Measurements from ENCODE around the gene CACNA1E. TPM values are rescaled to one million over a fixed set of nuclear protein-coding genes. Genes with fewer than 3 reads are reported as not detected.
"Not testable (repeated sequence)": the region's sequence is repeated elsewhere in the genome, so short reads cannot be mapped to it uniquely, and the experiment has no call there.

CACNA1E gene
- total RNA-seq, 2 donors from 2014 or later = 0.02 TPM; not detected in 1

- Mint-ChIP-seq H3K27me3 (ENCODE audit: low read depth) (peaks cover 24% of the 10 kb centered on the region), H3K27ac (no peak overlapping the region), H3K4me1 (ENCODE audit: low read depth) (no peaks in the 10 kb centered on the region), H3K36me3 (ENCODE audit: insufficient read depth in 2 of 2) (no peaks in the 10 kb centered on the region), H3K9me3 (no peaks in the 10 kb centered on the region), H3K4me3 (no peak overlapping the region)
- no peak for ATAC-seq (replicated peaks in 1 of 2)
- DNase-seq = no peak
Measured at GRCh38 chr1:181513786-181514297, 30.5 kb downstream of the CACNA1E start.

GRCh38 chr1:181514298-181515290 lies 31.3 kb downstream of the CACNA1E start:
- Mint-ChIP-seq H3K36me3 (ENCODE audit: insufficient read depth in 2 of 2) (no peaks in the 10 kb centered on the region), H3K27ac (no peak overlapping the region), H3K4me1 (ENCODE audit: low read depth) (no peaks in the 10 kb centered on the region), H3K4me3 (no peak overlapping the region), H3K9me3 (no peaks in the 10 kb centered on the region), H3K27me3 (ENCODE audit: low read depth) (peaks cover 27% of the 10 kb centered on the region)
- DNase-seq (no peak), ATAC-seq (replicated peaks in 1 of 2) (peak; percentile 47 to 52)

GRCh38 chr1:181516706-181517105 lies 33.4 kb downstream of the CACNA1E start:
- Mint-ChIP-seq H3K27ac (no peak overlapping the region), H3K4me3 (no peak overlapping the region), H3K9me3 (no peaks in the 10 kb centered on the region), H3K27me3 (ENCODE audit: low read depth) (peaks cover 15% of the 10 kb centered on the region), H3K4me1 (ENCODE audit: low read depth) (no peaks in the 10 kb centered on the region), H3K36me3 (ENCODE audit: insufficient read depth in 2 of 2) (no peaks in the 10 kb centered on the region)
- ATAC-seq (replicated peaks in 1 of 2) (no peak), DNase-seq (no peak)

- Mint-ChIP-seq H3K36me3 (ENCODE audit: insufficient read depth in 2 of 2) (no peaks in the 10 kb centered on the region), H3K27ac (no peak overlapping the region), H3K27me3 (ENCODE audit: low read depth) (peaks cover 11% of the 10 kb centered on the region), H3K4me1 (ENCODE audit: low read depth) (no peaks in the 10 kb centered on the region), H3K9me3 (no peaks in the 10 kb centered on the region), H3K4me3 (no peak overlapping the region)
- no peak for ATAC-seq (replicated peaks in 1 of 2)
- no peak for DNase-seq
Measured at GRCh38 chr1:181517181-181517875, 34.0 kb downstream of the CACNA1E start.

GRCh38 chr1:181518152-181518551 lies 34.8 kb downstream of the CACNA1E start:
- Mint-ChIP-seq H3K27me3 (ENCODE audit: low read depth) (peaks cover 13% of the 10 kb centered on the region), H3K36me3 (ENCODE audit: insufficient read depth in 2 of 2) (no peaks in the 10 kb centered on the region), H3K4me1 (ENCODE audit: low read depth) (no peaks in the 10 kb centered on the region), H3K9me3 (no peaks in the 10 kb centered on the region), H3K4me3 (no peak overlapping the region), H3K27ac (no peak overlapping the region)
- ATAC-seq (replicated peaks in 1 of 2) = no peak
- no peak for DNase-seq

GRCh38 chr1:181522864-181523263 lies 39.5 kb downstream of the CACNA1E start:
- DNase-seq = no peak
- H3K27ac Mint-ChIP-seq = no peak overlapping the region
- H3K36me3 Mint-ChIP-seq (ENCODE audit: insufficient read depth in 2 of 2) = no peaks in the 10 kb centered on the region
- H3K4me1 Mint-ChIP-seq (ENCODE audit: low read depth) = no peaks in the 10 kb centered on the region
- H3K4me3 Mint-ChIP-seq = no peak overlapping the region
- ATAC-seq (replicated peaks in 1 of 2) = no peak
- H3K27me3 Mint-ChIP-seq (ENCODE audit: low read depth) = peaks cover 18% of the 10 kb centered on the region
- peaks cover 0 to 2% of the 10 kb centered on the region in 2 donors for H3K9me3 Mint-ChIP-seq

- DNase-seq = no peak
- H3K36me3 Mint-ChIP-seq (ENCODE audit: insufficient read depth in 2 of 2) = peaks cover 6% of the 10 kb centered on the region in 2 donors
- H3K4me1 Mint-ChIP-seq (ENCODE audit: low read depth) = no peaks in the 10 kb centered on the region
- H3K27ac Mint-ChIP-seq = no peak overlapping the region
- no peak for ATAC-seq (replicated peaks in 1 of 2)
- peaks cover 11% of the 10 kb centered on the region for H3K27me3 Mint-ChIP-seq (ENCODE audit: low read depth)
- peaks cover 6 to 8% of the 10 kb centered on the region in 2 donors for H3K9me3 Mint-ChIP-seq
- no peak overlapping the region for H3K4me3 Mint-ChIP-seq
Measured at GRCh38 chr1:181525104-181525721, 41.9 kb downstream of the CACNA1E start.

- H3K27me3 Mint-ChIP-seq (ENCODE audit: low read depth) = peaks cover 22% of the 10 kb centered on the region
- DNase-seq; H3K9me3 Mint-ChIP-seq; H3K4me3 Mint-ChIP-seq; H3K27ac Mint-ChIP-seq; H3K36me3 Mint-ChIP-seq (ENCODE audit: insufficient read depth in 2 of 2); ATAC-seq (replicated peaks in 1 of 2); H3K4me1 Mint-ChIP-seq (ENCODE audit: low read depth): not testable (repeated sequence)
Measured at GRCh38 chr1:181528241-181528640, 44.9 kb downstream of the CACNA1E start.

- no peaks in the 10 kb centered on the region for H3K4me1 Mint-ChIP-seq (ENCODE audit: low read depth)
- peaks cover 25% of the 10 kb centered on the region for H3K27me3 Mint-ChIP-seq (ENCODE audit: low read depth)
Measured at GRCh38 chr1:181531441-181531840, 48.1 kb downstream of the CACNA1E start.

GRCh38 chr1:181531951-181532600 lies 48.8 kb downstream of the CACNA1E start:
- Mint-ChIP-seq H3K36me3 (ENCODE audit: insufficient read depth in 2 of 2) (peaks cover 6% of the 10 kb centered on the region in 2 donors), H3K27me3 (ENCODE audit: low read depth) (peaks cover 29% of the 10 kb centered on the region), H3K4me3 (no peak overlapping the region), H3K4me1 (ENCODE audit: low read depth) (no peaks in the 10 kb centered on the region), H3K27ac (no peak overlapping the region), H3K9me3 (peaks cover 6 to 8% of the 10 kb centered on the region in 2 donors)
- DNase-seq (no peak), ATAC-seq (replicated peaks in 1 of 2) (no peak)

More at GRCh38 chr1:181531441-181531840, 48.1 kb downstream of the CACNA1E start:
- peaks cover 6% of the 10 kb centered on the region in 2 donors for H3K36me3 Mint-ChIP-seq (ENCODE audit: insufficient read depth in 2 of 2)
- no peak overlapping the region for H3K4me3 Mint-ChIP-seq
- no peak for ATAC-seq (replicated peaks in 1 of 2)
- H3K9me3 Mint-ChIP-seq = peaks cover 6 to 8% of the 10 kb centered on the region in 2 donors
- H3K27ac Mint-ChIP-seq = no peak overlapping the region
- DNase-seq = no peak

- Mint-ChIP-seq H3K36me3 (ENCODE audit: insufficient read depth in 2 of 2) (no peaks in the 10 kb centered on the region), H3K27me3 (ENCODE audit: low read depth) (peaks cover 30% of the 10 kb centered on the region), H3K4me3 (no peak overlapping the region), H3K27ac (no peak overlapping the region), H3K4me1 (ENCODE audit: low read depth) (no peaks in the 10 kb centered on the region), H3K9me3 (no peaks in the 10 kb centered on the region)
- DNase-seq (no peak), ATAC-seq (replicated peaks in 1 of 2) (no peak)
Measured at GRCh38 chr1:181538836-181539235, 55.5 kb downstream of the CACNA1E start.

- Mint-ChIP-seq H3K36me3 (ENCODE audit: insufficient read depth in 2 of 2) (no peaks in the 10 kb centered on the region), H3K4me1 (ENCODE audit: low read depth) (no peaks in the 10 kb centered on the region)
Measured at GRCh38 chr1:181541458-181541857, 58.1 kb downstream of the CACNA1E start.

More at GRCh38 chr1:181541458-181541857, 58.1 kb downstream of the CACNA1E start:
- peaks cover 37% of the 10 kb centered on the region for H3K27me3 Mint-ChIP-seq (ENCODE audit: low read depth)
- DNase-seq (no peak), ATAC-seq (replicated peaks in 1 of 2) (no peak)
- no peak overlapping the region for H3K27ac Mint-ChIP-seq
- H3K4me3 Mint-ChIP-seq = no peak overlapping the region
- H3K9me3 Mint-ChIP-seq = no peaks in the 10 kb centered on the region

Data from activated T-cell treated with anti-CD3 and anti-CD28 coated beads, Interleukin-2, amount 50 U/mL, for 72 hours (primary cell).